Kidney (tissue), 14 donors: ENCODE data around the gene RGR. TPM values are rescaled to one million over a fixed set of nuclear protein-coding genes. Genes with fewer than 3 reads are reported as not detected.

ENCODE experiments used
- DNase-seq, 5 donors: peaks; one replicate each; pipeline ENCODE4 v3.0.0-alpha.2; 2013 to 2020
- FAIRE-seq: peaks from 2 replicates; lab custom pipeline; 2012; peaks lifted over from hg19 to GRCh38; lab: Jason Lieb, UNC
- H3K27ac ChIP-seq, 2 donors: one replicate each; pipeline ENCODE4 v1.7.0; 2013; ENCODE audit warnings: low read depth in 2 of 2, low read length in 2 of 2, inconsistent platforms in 1 of 2
- H3K27me3 ChIP-seq: one replicate; pipeline ENCODE4 v1.7.1; 2013; ENCODE audit warnings: low read length, inconsistent platforms; ENCODE audit not compliant: control insufficient read depth, insufficient read depth
- H3K36me3 ChIP-seq, 3 donors: one replicate each; pipeline versions ENCODE4 v1.7.0 to v1.7.1; 2013; ENCODE audit warnings: low read length in 3 of 3, control low read depth in 1 of 3, inconsistent platforms in 1 of 3; ENCODE audit not compliant: insufficient read depth in 3 of 3, control insufficient read depth in 2 of 3
- H3K4me1 ChIP-seq, 3 donors: one replicate each; pipeline versions ENCODE4 v1.7.0 to v1.7.1; 2013; ENCODE audit warnings: low read length in 3 of 3, inconsistent platforms in 1 of 3, low read depth in 1 of 3; ENCODE audit not compliant: control insufficient read depth in 2 of 3, insufficient read depth in 2 of 3
- H3K4me3 ChIP-seq, 3 donors: one replicate each; pipeline versions ENCODE4 v1.7.0 to v1.8.1; 2013; ENCODE audit warnings: low read length in 3 of 3, control low read depth in 1 of 3, inconsistent platforms in 1 of 3
- H3K9ac ChIP-seq, 3 donors: one replicate each; pipeline versions ENCODE4 v1.7.0 to v1.7.1; 2013; ENCODE audit warnings: low read length in 3 of 3, control low read depth in 1 of 3, inconsistent platforms in 1 of 3
- H3K9me3 ChIP-seq, 3 donors: one replicate each; pipeline versions ENCODE4 v1.7.0 to v1.7.1; 2013; ENCODE audit warnings: low read length in 3 of 3, control low read depth in 1 of 3, inconsistent platforms in 1 of 3; ENCODE audit not compliant: control insufficient read depth in 2 of 3, insufficient read depth in 1 of 3
- CTCF ChIP-seq: IDR thresholded peaks from 3 replicates; pipeline ENCODE4 v1.5.1; 2012; ENCODE audit warnings: mild to moderate bottlenecking, moderate library complexity, borderline replicate concordance; ENCODE audit not compliant: insufficient read depth; ENCODE audit errors: extremely low read depth
- intact Hi-C: fragments of 100-400 bp; cut with DNase I; formaldehyde crosslinking; loops from one replicate; pipeline ENCODE4 v1.11.1; 2022
- polyA plus RNA-seq: library from polyadenylated mRNA; stranded (reverse); fragments of 350-450 nt; fragmentation: Illumina TruSeq; extraction: RNeasy Lipid Tissue Mini Kit (QIAGEN cat#74804); gene quantifications from one replicate; pipeline ENCODE4 v1.2.3, GENCODE V29; 2014; ENCODE audit warnings: low read depth, low replicate concordance; ENCODE audit not compliant: insufficient read depth
- total RNA-seq: library from RNA; stranded (reverse); fragmentation: NEBNext Ultra II Directional; extraction: Animal tissue kit (Norgen Biotek cat#: 25700); gene quantifications from one replicate; pipeline ENCODE4 v1.2.1, GENCODE V29; 2021
- donor health status: control.
- donor health status: control.
- donor health status: control.
- donor health status: control.
- donor health status: control.
- donor health status: DM: yes; HTN: yes; CAD: no.
- donor health status: Normal renal cell carcinoma (clear cell type).

RGR gene
- total and polyA plus RNA-seq, 2 donors from 2014 or later = not detected

GRCh38 chr10:84241185-84241790 is 3.6 kb upstream of the RGR start, which contains the start of gene LRIT1:
TSS of gene LRIT1 (minus strand) at chr10:84241546. CDS start at chr10:84241439, 107 bp downstream.
- FAIRE-seq (no peak), DNase-seq (no peak)
- H3K27me3 ChIP-seq = no peaks in the 10 kb centered on the region
- H3K27ac ChIP-seq = no peak within 1 kb of the TSS
- H3K36me3 ChIP-seq = no peaks in the 10 kb centered on the region
- no peak within 1 kb of the TSS for H3K9ac ChIP-seq
- no peaks in the 10 kb centered on the region for H3K4me1 ChIP-seq
- TF ChIP-seq CTCF = no peak
- H3K9me3 ChIP-seq = no peaks in the 10 kb centered on the region
- intact Hi-C loops = no loop called here
- H3K4me3 ChIP-seq = no peak within 1 kb of the TSS

GRCh38 chr10:84243759-84244158 is 1.1 kb upstream of the RGR start:
- Histone ChIP-seq H3K4me1 (no peaks in the 10 kb centered on the region), H3K36me3 (no peaks in the 10 kb centered on the region), H3K9ac (no peak overlapping the region), H3K4me3 (no peak overlapping the region), H3K27ac (no peak overlapping the region), H3K9me3 (no peaks in the 10 kb centered on the region), H3K27me3 (no peaks in the 10 kb centered on the region)
- no peak for FAIRE-seq
- TF ChIP-seq CTCF = no peak
- intact Hi-C loops = no loop called here
- DNase-seq = no peak

GRCh38 chr10:84247496-84247895 is 2.6 kb downstream of the RGR start:
- FAIRE-seq (no peak), DNase-seq (no peak)
- no peak for TF ChIP-seq CTCF
- no peak overlapping the region for H3K9ac ChIP-seq
- no peaks in the 10 kb centered on the region for H3K4me1 ChIP-seq
- no peaks in the 10 kb centered on the region for H3K36me3 ChIP-seq
- H3K9me3 ChIP-seq = no peaks in the 10 kb centered on the region
- no peak overlapping the region for H3K27ac ChIP-seq
- H3K27me3 ChIP-seq = no peaks in the 10 kb centered on the region
- no peak overlapping the region for H3K4me3 ChIP-seq
- intact Hi-C loops = no loop called here

GRCh38 chr10:84248794-84249193 is 3.9 kb downstream of the RGR start:
- no peaks in the 10 kb centered on the region for H3K36me3 ChIP-seq
- FAIRE-seq (no peak), DNase-seq (no peak)
- no peak overlapping the region for H3K27ac ChIP-seq
- no peaks in the 10 kb centered on the region for H3K27me3 ChIP-seq
- H3K4me3 ChIP-seq = no peak overlapping the region
- no peak overlapping the region for H3K9ac ChIP-seq
- intact Hi-C loops = no loop called here
- no peak for TF ChIP-seq CTCF
- H3K9me3 ChIP-seq = no peaks in the 10 kb centered on the region
- H3K4me1 ChIP-seq = no peaks in the 10 kb centered on the region
